ENCODE results near the gene C17orf114.

Gene C17orf114

GRCh38 chr17:4772235-4772613 is 29.9 kb downstream of the C17orf114 start:
- TF ChIP-seq CTCF (IDR thresholded peaks at IDR 0.05; ENCODE audit: low read depth, low read length) = no peak
- no peaks in the 10 kb centered on the region for H3K9me3 ChIP-seq
- peaks cover 34% of the 10 kb centered on the region for H3K27me3 ChIP-seq
- H3K36me3 ChIP-seq = no peaks in the 10 kb centered on the region
- no peak for DNase-seq
- no peaks in the 10 kb centered on the region for H3K4me1 ChIP-seq
- H3K4me3 ChIP-seq (ENCODE audit: low read depth, low read length) = no peak overlapping the region

DNA sequence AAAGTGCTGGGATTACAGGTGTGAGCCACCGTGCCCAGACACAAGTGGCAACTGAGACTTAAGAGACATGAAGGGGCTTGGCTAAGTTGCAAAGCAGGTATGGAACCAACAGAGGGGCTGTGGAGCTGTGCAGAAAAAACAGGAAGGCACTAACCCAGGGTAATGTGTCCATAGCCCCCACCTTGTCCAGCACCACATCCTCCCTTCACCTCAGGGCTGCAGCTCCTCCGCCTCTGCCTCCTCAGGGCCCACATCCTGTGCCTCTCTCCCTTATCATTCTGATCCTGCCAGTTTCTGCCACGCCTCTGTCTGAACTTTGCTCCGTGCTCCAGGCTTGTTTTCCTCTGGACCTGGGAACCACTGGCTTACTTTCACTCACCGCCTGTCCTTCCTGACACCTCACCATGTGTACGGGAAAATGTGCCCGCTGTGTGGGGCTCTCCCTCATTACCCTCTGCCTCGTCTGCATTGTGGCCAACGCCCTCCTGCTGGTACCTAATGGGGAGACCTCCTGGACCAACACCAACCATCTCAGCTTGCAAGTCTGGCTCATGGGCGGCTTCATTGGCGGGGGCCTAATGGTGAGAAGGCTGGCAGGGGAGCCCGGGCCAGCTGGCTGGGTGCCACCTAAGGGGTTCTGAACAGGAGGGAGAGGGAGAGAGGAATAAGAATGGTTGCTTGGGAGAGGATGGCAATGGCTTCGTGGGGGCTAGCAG is 30.5 kb downstream of the C17orf114 start, which contains the start of gene TM4SF5:
TSS of gene TM4SF5 (plus strand) at position 368 of the 716 bp plus-strand sequence. CDS start at position 405, 37 bp downstream.
- no peak for DNase-seq
- H3K36me3 ChIP-seq = no peaks in the 10 kb centered on the region

GRCh38 chr17:4769628-4770027 is 32.5 kb downstream of the C17orf114 start:
- DNase-seq = no peak
- no peak overlapping the region for H3K4me3 ChIP-seq (ENCODE audit: low read depth, low read length)
- TF ChIP-seq CTCF (IDR thresholded peaks at IDR 0.05; ENCODE audit: low read depth, low read length) = no peak
- H3K4me1 ChIP-seq = no peaks in the 10 kb centered on the region
- no peaks in the 10 kb centered on the region for H3K36me3 ChIP-seq
- no peaks in the 10 kb centered on the region for H3K9me3 ChIP-seq
- peaks cover 41% of the 10 kb centered on the region for H3K27me3 ChIP-seq

More for the DNA sequence above, 30.5 kb downstream of the C17orf114 start, which contains the start of gene TM4SF5:
- no peaks in the 10 kb centered on the region for H3K4me1 ChIP-seq
- TF ChIP-seq CTCF (IDR thresholded peaks at IDR 0.05; ENCODE audit: low read depth, low read length) = no peak
- H3K27me3 ChIP-seq = peaks cover 34% of the 10 kb centered on the region
- no peaks in the 10 kb centered on the region for H3K9me3 ChIP-seq
- H3K4me3 ChIP-seq (ENCODE audit: low read depth, low read length) = no peak within 1 kb of the TSS

DNA sequence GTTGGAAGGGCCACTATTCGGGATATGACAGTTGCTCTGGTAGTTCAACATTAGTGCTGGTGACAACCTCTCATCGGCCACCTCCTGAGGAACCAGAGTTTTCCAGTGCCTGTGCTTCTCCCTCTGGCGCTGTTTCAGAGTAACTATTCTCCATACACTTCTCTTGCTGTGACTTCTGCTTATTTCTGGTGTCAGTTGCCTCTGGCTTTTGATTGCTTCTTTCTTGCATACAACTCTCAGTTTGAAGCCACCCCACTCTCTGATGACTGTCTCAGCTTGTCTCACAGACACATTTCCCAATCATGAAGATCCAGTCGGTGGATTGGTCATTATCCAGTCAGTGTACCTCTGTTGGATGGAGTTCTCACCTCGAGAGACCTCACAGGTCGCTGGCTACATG is 33.8 kb downstream of the C17orf114 start:
- H3K36me3 ChIP-seq = no peaks in the 10 kb centered on the region
- H3K4me1 ChIP-seq = no peaks in the 10 kb centered on the region
- no peak overlapping the region for H3K4me3 ChIP-seq (ENCODE audit: low read depth, low read length)
- no peak for DNase-seq
- no peak for TF ChIP-seq CTCF (IDR thresholded peaks at IDR 0.05; ENCODE audit: low read depth, low read length)
- no peaks in the 10 kb centered on the region for H3K9me3 ChIP-seq
- peaks cover 42% of the 10 kb centered on the region for H3K27me3 ChIP-seq

DNA sequence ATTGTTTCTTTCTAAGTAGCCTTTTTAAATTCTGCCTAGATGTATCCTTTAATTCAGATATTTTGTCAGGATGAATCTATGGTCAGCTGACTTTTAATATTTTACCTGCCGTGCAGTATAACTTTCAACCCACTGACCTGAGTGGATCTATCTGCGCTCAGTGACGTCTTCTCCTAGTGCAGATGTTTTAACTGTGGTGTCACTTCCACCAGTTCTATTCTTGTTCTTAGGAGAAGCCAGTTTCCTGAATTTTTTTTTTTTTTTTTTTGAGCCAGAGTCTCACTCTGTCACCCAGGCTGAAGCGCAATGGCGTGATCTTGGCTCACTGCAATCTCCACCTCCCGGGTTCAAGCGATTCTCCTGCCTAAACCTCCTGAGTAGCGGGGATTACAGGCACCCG is 35.4 kb downstream of the C17orf114 start:
- no peak for TF ChIP-seq CTCF (IDR thresholded peaks at IDR 0.05; ENCODE audit: low read depth, low read length)
- no peak for DNase-seq
- Histone ChIP-seq H3K27me3 (peaks cover 32% of the 10 kb centered on the region), H3K36me3 (no peaks in the 10 kb centered on the region), H3K4me3 (ENCODE audit: low read depth, low read length) (no peak overlapping the region), H3K9me3 (no peaks in the 10 kb centered on the region), H3K4me1 (no peaks in the 10 kb centered on the region)

DNA sequence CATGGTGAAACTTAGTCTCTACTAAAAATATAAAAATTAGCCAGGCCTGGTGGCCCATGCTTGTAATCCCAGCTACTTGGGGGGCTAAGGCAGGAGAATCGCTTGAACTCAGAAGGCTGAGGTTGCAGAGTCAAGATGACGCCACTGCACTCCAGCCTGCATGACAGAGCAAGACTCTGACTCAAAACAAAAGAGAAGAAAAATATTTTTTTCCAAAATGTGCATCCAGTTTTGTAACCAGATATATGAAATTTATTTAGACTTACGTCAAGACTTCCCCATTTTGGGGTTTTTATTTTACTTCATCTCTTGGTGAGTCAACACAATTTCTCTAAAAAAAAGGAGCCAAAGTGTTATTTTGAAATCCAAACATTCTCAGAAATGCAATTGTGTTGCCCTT is 35.9 kb downstream of the C17orf114 start:
- Histone ChIP-seq H3K36me3 (no peaks in the 10 kb centered on the region), H3K4me1 (no peaks in the 10 kb centered on the region), H3K9me3 (no peaks in the 10 kb centered on the region), H3K27me3 (peaks cover 26% of the 10 kb centered on the region), H3K4me3 (ENCODE audit: low read depth, low read length) (no peak overlapping the region)
- TF ChIP-seq CTCF (IDR thresholded peaks at IDR 0.05; ENCODE audit: low read depth, low read length) = no peak
- DNase-seq = no peak

All from BE2C (cell line).